ENCODE results near the gene RFPL1.
"Not testable (repeated sequence)": the region's sequence is repeated elsewhere in the genome, so short reads cannot be mapped to it uniquely, and the experiment has no call there.

RFPL1 gene

GRCh38 chr22:29438283-29438682, at the start of gene RFPL1:
Gene RFPL1, plus strand, starts transcription at chr22:29438583.
- not testable (repeated sequence) for DNase-seq

GRCh38 chr22:29388759-29389090, 49.7 kb upstream of the RFPL1 start:
- DNase-seq = no peak

GRCh38 chr22:29390270-29390669, 48.1 kb upstream of the RFPL1 start:
- DNase-seq = no peak

- DNase-seq = no peak
Observed at GRCh38 chr22:29391546-29391945, 46.8 kb upstream of the RFPL1 start.

GRCh38 chr22:29393019-29393608, 45.3 kb upstream of the RFPL1 start:
- DNase-seq = no peak

- DNase-seq = no peak
Observed at GRCh38 chr22:29394931-29395581, 43.3 kb upstream of the RFPL1 start.

GRCh38 chr22:29396126-29396525, 42.3 kb upstream of the RFPL1 start:
- DNase-seq = no peak

- no peak for DNase-seq
Observed at GRCh38 chr22:29397791-29398190, 40.6 kb upstream of the RFPL1 start.

- no peak for DNase-seq
Observed at GRCh38 chr22:29400576-29400975, 37.8 kb upstream of the RFPL1 start.

- not testable (repeated sequence) for DNase-seq
Observed at GRCh38 chr22:29401538-29401937, 36.8 kb upstream of the RFPL1 start.

GRCh38 chr22:29408940-29409339, 29.4 kb upstream of the RFPL1 start:
- no peak for DNase-seq

GRCh38 chr22:29411569-29412211, 26.7 kb upstream of the RFPL1 start:
- DNase-seq = not testable (repeated sequence)

- not testable (repeated sequence) for DNase-seq
Observed at GRCh38 chr22:29412772-29413171, 25.6 kb upstream of the RFPL1 start.

- DNase-seq = not testable (repeated sequence)
Observed at GRCh38 chr22:29414951-29415591, 23.3 kb upstream of the RFPL1 start.

- not testable (repeated sequence) for DNase-seq
Observed at GRCh38 chr22:29418704-29419103, 19.7 kb upstream of the RFPL1 start.

GRCh38 chr22:29426476-29426875, 11.9 kb upstream of the RFPL1 start:
- DNase-seq = no peak

- no peak for DNase-seq
Observed at GRCh38 chr22:29427176-29427760, 11.1 kb upstream of the RFPL1 start.

GRCh38 chr22:29431986-29432385, 6.4 kb upstream of the RFPL1 start:
- DNase-seq = no peak

- no peak for DNase-seq
Observed at GRCh38 chr22:29433856-29434255, 4.5 kb upstream of the RFPL1 start.

GRCh38 chr22:29434288-29434687, 4.1 kb upstream of the RFPL1 start:
- no peak for DNase-seq

- no peak for DNase-seq
Observed at GRCh38 chr22:29435236-29436136, 2.9 kb upstream of the RFPL1 start.

- DNase-seq = no peak
Observed at GRCh38 chr22:29442976-29443375, 4.6 kb downstream of the RFPL1 start.

GRCh38 chr22:29443452-29443851, 5.1 kb downstream of the RFPL1 start:
- DNase-seq = no peak

Measured in SIG-M5 (cell line).